ENCODE results near the gene SLC16A3.
A peak's percentile ranks its signal among the peaks of the same experiment; 100 is the strongest.

The SLC16A3 gene

GRCh38 chr17:82223517-82223916 is 5.3 kb upstream of the SLC16A3 start:
- no peak for DNase-seq (ENCODE audit: low read depth in 2 of 2)

- DNase-seq (ENCODE audit: low read depth in 2 of 2): no peak
These were observed 4.2 kb upstream of the SLC16A3 start for GRCh38 chr17:82224666-82225065.

- no peak for DNase-seq (ENCODE audit: low read depth in 2 of 2)
These were observed 3.3 kb upstream of the SLC16A3 start for GRCh38 chr17:82225368-82226029.

- DNase-seq (ENCODE audit: low read depth in 2 of 2): no peak
These were observed 2.6 kb upstream of the SLC16A3 start for GRCh38 chr17:82226146-82226808.

GRCh38 chr17:82226809-82227628 is 1.8 kb upstream of the SLC16A3 start:
- no peak for DNase-seq (ENCODE audit: low read depth in 2 of 2)

- DNase-seq (ENCODE audit: low read depth in 2 of 2): no peak
These were observed 1.1 kb upstream of the SLC16A3 start for GRCh38 chr17:82227629-82228277.

- peak in 1 of 2 donors; percentile 46 for DNase-seq (ENCODE audit: low read depth in 2 of 2)
These were observed 482 bp upstream of the SLC16A3 start for GRCh38 chr17:82228278-82228841.

- no peak for DNase-seq (ENCODE audit: low read depth in 2 of 2)
These were observed 1.1 kb downstream of the SLC16A3 start for GRCh38 chr17:82229698-82230608.

- DNase-seq (ENCODE audit: low read depth in 2 of 2): peak in 1 of 2 donors; percentile 50
These were observed 1.9 kb downstream of the SLC16A3 start for GRCh38 chr17:82230609-82231311.

GRCh38 chr17:82231312-82231561 is 2.4 kb downstream of the SLC16A3 start:
- DNase-seq (ENCODE audit: low read depth in 2 of 2): no peak

GRCh38 chr17:82231562-82232321 is 2.9 kb downstream of the SLC16A3 start:
- DNase-seq (ENCODE audit: low read depth in 2 of 2): peak in 1 of 2 donors; percentile 41

- no peak for DNase-seq (ENCODE audit: low read depth in 2 of 2)
These were observed 3.5 kb downstream of the SLC16A3 start for GRCh38 chr17:82232322-82232820.

GRCh38 chr17:82232876-82233785 is 4.3 kb downstream of the SLC16A3 start:
- DNase-seq (ENCODE audit: low read depth in 2 of 2): no peak

- no peak for DNase-seq (ENCODE audit: low read depth in 2 of 2)
These were observed 5.6 kb downstream of the SLC16A3 start for GRCh38 chr17:82234211-82235055.

- DNase-seq (ENCODE audit: low read depth in 2 of 2): no peak
These were observed 6.4 kb downstream of the SLC16A3 start for GRCh38 chr17:82235056-82235774.

- no peak for DNase-seq (ENCODE audit: low read depth in 2 of 2)
These were observed 6.9 kb downstream of the SLC16A3 start for GRCh38 chr17:82235775-82236141.

Measured in stimulated activated CD8-positive, alpha-beta memory T cell treated with anti-CD3 and anti-CD28 coated beads, Interleukin-7, amount 100 ng/mL, for 4 hours (primary cell).